ENCODE results near the gene NIPBL. TPM values are rescaled to one million over a fixed set of nuclear protein-coding genes. Genes with fewer than 3 reads are reported as not detected.

Gene NIPBL
- polyA plus RNA-seq, 1 of the 3 experiments (the other 2 are of a cell fraction) = 5.2 TPM

DNA sequence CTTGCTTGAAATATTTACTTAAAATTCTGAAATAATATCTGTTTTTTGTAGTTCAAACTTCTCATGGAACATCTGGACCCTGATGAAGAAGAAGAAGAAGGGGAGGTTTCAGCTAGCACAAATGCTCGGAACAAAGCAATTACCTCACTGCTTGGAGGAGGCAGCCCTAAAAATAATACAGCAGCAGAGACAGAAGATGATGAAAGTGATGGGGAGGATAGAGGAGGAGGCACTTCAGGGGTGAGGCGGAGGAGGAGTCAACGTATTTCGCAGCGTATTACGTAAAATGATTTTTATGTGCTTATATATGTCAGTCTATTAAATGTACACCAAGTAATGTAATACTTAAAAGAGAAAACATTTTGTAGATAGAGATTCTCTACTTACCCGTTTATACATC, 187.2 kb downstream of the NIPBL start:
- ChIA-PET CTCF (no interaction called here), POLR2A (no interaction called here)
- H3K27ac ChIP-seq (ENCODE audit: low read depth in 2 of 2, low read length in 1 of 2) = no peak overlapping the region
- no peaks in the 10 kb centered on the region for H3K4me1 ChIP-seq (ENCODE audit: control insufficient read depth in 1 of 2, insufficient read depth in 2 of 2, low read depth in 1 of 2, low read length in 1 of 2)
- no peak for DNase-seq
- peaks cover 22% of the 10 kb centered on the region for H3F3A ChIP-seq (replicated peaks; ENCODE audit: insufficient read depth)
- H4K20me1 ChIP-seq (ENCODE audit: insufficient read depth) = no peaks in the 10 kb centered on the region
- no peak overlapping the region for H2AFZ ChIP-seq (ENCODE audit: low read depth)
- H3K36me3 ChIP-seq (replicated peaks in 1 of 2; ENCODE audit: control insufficient read depth in 1 of 2, insufficient read depth in 2 of 2, low read length in 1 of 2) = peaks cover 54 to 72% of the 10 kb centered on the region in 2 experiments
- H3K9me3 ChIP-seq = no peaks in the 10 kb centered on the region
- no peak overlapping the region for H3K4me2 ChIP-seq
- no peaks in the 10 kb centered on the region for H3K27me3 ChIP-seq (ENCODE audit: insufficient read depth)
- H3K79me2 ChIP-seq (ENCODE audit: insufficient read depth) = no peaks in the 10 kb centered on the region
- WGBS (ENCODE audit: low lambda C conversion rate) = 96% methylated on average over 7 of the region's 7 CpGs
- H3K9me2 ChIP-seq = no peaks in the 10 kb centered on the region
- H3K9ac ChIP-seq = no peak overlapping the region
- no peak for TF ChIP-seq EZH2phosphoT487 (IDR thresholded peaks at IDR 0.05; ENCODE audit: borderline replicate concordance, low read depth)
- no peak for TF ChIP-seq JUND (IDR thresholded peaks at IDR 0.05)
- TF ChIP-seq RXRA (IDR thresholded peaks at IDR 0.05; ENCODE audit: borderline replicate concordance, low read depth) = no peak
- TF ChIP-seq, protein P1, sequence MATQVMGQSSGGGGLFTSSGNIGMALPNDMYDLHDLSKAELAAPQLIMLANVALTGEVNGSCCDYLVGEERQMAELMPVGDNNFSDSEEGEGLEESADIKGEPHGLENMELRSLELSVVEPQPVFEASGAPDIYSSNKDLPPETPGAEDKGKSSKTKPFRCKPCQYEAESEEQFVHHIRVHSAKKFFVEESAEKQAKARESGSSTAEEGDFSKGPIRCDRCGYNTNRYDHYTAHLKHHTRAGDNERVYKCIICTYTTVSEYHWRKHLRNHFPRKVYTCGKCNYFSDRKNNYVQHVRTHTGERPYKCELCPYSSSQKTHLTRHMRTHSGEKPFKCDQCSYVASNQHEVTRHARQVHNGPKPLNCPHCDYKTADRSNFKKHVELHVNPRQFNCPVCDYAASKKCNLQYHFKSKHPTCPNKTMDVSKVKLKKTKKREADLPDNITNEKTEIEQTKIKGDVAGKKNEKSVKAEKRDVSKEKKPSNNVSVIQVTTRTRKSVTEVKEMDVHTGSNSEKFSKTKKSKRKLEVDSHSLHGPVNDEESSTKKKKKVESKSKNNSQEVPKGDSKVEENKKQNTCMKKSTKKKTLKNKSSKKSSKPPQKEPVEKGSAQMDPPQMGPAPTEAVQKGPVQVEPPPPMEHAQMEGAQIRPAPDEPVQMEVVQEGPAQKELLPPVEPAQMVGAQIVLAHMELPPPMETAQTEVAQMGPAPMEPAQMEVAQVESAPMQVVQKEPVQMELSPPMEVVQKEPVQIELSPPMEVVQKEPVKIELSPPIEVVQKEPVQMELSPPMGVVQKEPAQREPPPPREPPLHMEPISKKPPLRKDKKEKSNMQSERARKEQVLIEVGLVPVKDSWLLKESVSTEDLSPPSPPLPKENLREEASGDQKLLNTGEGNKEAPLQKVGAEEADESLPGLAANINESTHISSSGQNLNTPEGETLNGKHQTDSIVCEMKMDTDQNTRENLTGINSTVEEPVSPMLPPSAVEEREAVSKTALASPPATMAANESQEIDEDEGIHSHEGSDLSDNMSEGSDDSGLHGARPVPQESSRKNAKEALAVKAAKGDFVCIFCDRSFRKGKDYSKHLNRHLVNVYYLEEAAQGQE (IDR thresholded peaks at IDR 0.05; ENCODE audit: low read depth, low read length) = no peak
- no peak for TF ChIP-seq YY1 (IDR thresholded peaks at IDR 0.05; ENCODE audit: low read depth)
- H3K4me3 ChIP-seq (ENCODE audit: low read depth in 2 of 2, low read length in 1 of 2) = no peak overlapping the region

DNA sequence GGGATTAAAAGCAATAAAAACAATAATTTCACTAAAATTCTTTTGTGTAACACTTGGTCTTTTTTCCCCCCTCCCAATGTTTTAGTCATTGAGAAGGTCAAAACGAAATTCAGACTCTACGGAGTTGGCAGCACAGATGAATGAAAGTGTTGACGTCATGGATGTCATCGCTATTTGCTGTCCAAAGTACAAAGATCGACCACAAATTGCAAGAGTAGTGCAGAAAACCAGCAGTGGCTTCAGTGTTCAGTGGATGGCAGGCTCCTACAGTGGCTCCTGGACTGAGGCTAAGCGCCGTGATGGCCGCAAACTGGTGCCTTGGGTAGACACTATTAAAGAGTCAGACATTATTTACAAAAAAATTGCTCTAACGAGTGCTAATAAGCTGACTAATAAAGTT, 187.9 kb downstream of the NIPBL start:
- H3K79me2 ChIP-seq (ENCODE audit: insufficient read depth) = no peaks in the 10 kb centered on the region
- DNase-seq = no peak
- no peaks in the 10 kb centered on the region for H3K27me3 ChIP-seq (ENCODE audit: insufficient read depth)
- no peak overlapping the region for H3K9ac ChIP-seq
- H3K4me3 ChIP-seq (ENCODE audit: low read depth in 2 of 2, low read length in 1 of 2) = no peak overlapping the region
- H2AFZ ChIP-seq (ENCODE audit: low read depth) = no peak overlapping the region
- TF ChIP-seq NFIC (IDR thresholded peaks at IDR 0.05; ENCODE audit: borderline replicate concordance) = no peak
- TF ChIP-seq NRF1 (IDR thresholded peaks at IDR 0.05; ENCODE audit: low read depth, low read length) = no peak
- TF ChIP-seq, protein P2, sequence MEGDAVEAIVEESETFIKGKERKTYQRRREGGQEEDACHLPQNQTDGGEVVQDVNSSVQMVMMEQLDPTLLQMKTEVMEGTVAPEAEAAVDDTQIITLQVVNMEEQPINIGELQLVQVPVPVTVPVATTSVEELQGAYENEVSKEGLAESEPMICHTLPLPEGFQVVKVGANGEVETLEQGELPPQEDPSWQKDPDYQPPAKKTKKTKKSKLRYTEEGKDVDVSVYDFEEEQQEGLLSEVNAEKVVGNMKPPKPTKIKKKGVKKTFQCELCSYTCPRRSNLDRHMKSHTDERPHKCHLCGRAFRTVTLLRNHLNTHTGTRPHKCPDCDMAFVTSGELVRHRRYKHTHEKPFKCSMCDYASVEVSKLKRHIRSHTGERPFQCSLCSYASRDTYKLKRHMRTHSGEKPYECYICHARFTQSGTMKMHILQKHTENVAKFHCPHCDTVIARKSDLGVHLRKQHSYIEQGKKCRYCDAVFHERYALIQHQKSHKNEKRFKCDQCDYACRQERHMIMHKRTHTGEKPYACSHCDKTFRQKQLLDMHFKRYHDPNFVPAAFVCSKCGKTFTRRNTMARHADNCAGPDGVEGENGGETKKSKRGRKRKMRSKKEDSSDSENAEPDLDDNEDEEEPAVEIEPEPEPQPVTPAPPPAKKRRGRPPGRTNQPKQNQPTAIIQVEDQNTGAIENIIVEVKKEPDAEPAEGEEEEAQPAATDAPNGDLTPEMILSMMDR (IDR thresholded peaks at IDR 0.05) = no peak
- TF ChIP-seq RCOR1 (IDR thresholded peaks at IDR 0.05; ENCODE audit: low read length) = no peak
- TF ChIP-seq FOXM1 (IDR thresholded peaks at IDR 0.05; ENCODE audit: low read depth) = no peak
- no peak for TF ChIP-seq RAD21 (IDR thresholded peaks at IDR 0.05; ENCODE audit: low read length)
- TF ChIP-seq TAF1 (IDR thresholded peaks at IDR 0.05; ENCODE audit: borderline replicate concordance, low read depth, low read length) = no peak
- no peak for TF ChIP-seq GATA2 (CRISPR knock-in tag; IDR thresholded peaks at IDR 0.05)
- TF ChIP-seq, protein P3, sequence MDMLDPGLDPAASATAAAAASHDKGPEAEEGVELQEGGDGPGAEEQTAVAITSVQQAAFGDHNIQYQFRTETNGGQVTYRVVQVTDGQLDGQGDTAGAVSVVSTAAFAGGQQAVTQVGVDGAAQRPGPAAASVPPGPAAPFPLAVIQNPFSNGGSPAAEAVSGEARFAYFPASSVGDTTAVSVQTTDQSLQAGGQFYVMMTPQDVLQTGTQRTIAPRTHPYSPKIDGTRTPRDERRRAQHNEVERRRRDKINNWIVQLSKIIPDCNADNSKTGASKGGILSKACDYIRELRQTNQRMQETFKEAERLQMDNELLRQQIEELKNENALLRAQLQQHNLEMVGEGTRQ (IDR thresholded peaks at IDR 0.05; ENCODE audit: borderline replicate concordance, low read depth, low read length) = no peak
- no peak for TF ChIP-seq MEF2A (IDR thresholded peaks at IDR 0.05; ENCODE audit: borderline replicate concordance, low read depth)
- CTCF ChIA-PET = interaction anchor here (0.6 to 0.7 kb wide), 2 partner anchors 39 to 89 kb away, joined by 3 read pairs; no protein-coding TSS in a partner anchor
- WGBS (ENCODE audit: low lambda C conversion rate) = 90% methylated on average over 9 of the region's 9 CpGs
- POLR2A ChIA-PET = no interaction called here
- no peaks in the 10 kb centered on the region for H4K20me1 ChIP-seq (ENCODE audit: insufficient read depth)
- H3K9me2 ChIP-seq = no peaks in the 10 kb centered on the region
- no peak overlapping the region for H3K27ac ChIP-seq (ENCODE audit: low read depth in 2 of 2, low read length in 1 of 2)
- H3K9me3 ChIP-seq = no peaks in the 10 kb centered on the region
- peaks cover 51 to 65% of the 10 kb centered on the region in 2 experiments for H3K36me3 ChIP-seq (replicated peaks in 1 of 2; ENCODE audit: control insufficient read depth in 1 of 2, insufficient read depth in 2 of 2, low read length in 1 of 2)
- no peak overlapping the region for H3K4me2 ChIP-seq
- H3F3A ChIP-seq (replicated peaks; ENCODE audit: insufficient read depth) = peaks cover 22% of the 10 kb centered on the region
- no peaks in the 10 kb centered on the region for H3K4me1 ChIP-seq (ENCODE audit: control insufficient read depth in 1 of 2, insufficient read depth in 2 of 2, low read depth in 1 of 2, low read length in 1 of 2)

Measured in SK-N-SH (cell line).